Camera-type eye (tissue), 1 donor: ENCODE measurements around the gene F2. TPM values are rescaled to one million over a fixed set of nuclear protein-coding genes. Genes with fewer than 3 reads are reported as not detected.

Experiments used
- total RNA-seq: library from RNA; depleted of rRNA; stranded (reverse); fragments of >200 nt; gene quantifications from one replicate; pipeline ENCODE4 v1.2.3, GENCODE V29; 2014

The F2 gene
- not detected for total RNA-seq

DNA sequence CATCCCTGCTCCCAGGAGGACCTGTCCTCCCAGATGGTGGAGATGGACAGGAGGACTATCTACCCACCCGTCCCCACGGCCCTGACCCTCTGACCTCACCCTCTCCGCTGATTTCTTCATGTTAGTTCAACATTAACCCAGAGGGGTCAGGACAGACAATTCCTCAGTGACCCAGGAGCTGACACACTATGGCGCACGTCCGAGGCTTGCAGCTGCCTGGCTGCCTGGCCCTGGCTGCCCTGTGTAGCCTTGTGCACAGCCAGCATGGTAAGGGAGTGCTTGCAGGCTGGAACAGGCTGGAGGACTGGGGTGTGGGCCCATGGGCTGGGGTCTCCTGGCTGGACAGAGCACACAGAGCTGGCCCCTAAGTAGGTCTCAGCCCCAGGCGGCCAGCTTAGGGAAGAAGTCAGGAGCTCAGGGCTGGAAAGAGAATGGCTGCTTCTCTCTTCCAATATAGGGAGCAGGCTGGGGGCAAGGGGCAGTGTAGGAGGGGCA lies at the start of gene F2:
Gene F2 (plus strand): TSS at position 166 of the 495 bp plus-strand sequence. CDS start 23 bp downstream, at position 189.

GRCh38 chr11:46700241-46701077 lies 18.6 kb upstream of the F2 start, which contains the start of the genes ARHGAP1 and ZNF408:
ARHGAP1 (minus strand) TSS chr11:46700619; CDS start chr11:46696107, 4,512 bp downstream.
ZNF408 (plus strand) TSS chr11:46701031; CDS start chr11:46701048, 17 bp downstream.

Other genes starting within 250 kb of the F2 start
- gene AMBRA1, start 125.2 kb upstream of the F2 start, total RNA-seq = 52.5 TPM
- 4.4 TPM for gene HARBI1, start 102.0 kb upstream of the F2 start, total RNA-seq
- gene ATG13, start 101.7 kb upstream of the F2 start, total RNA-seq = 70.8 TPM
- 32.6 TPM for gene ARHGAP1, start 18.6 kb upstream of the F2 start, total RNA-seq
- gene ZNF408, start 18.2 kb upstream of the F2 start, total RNA-seq = 9.0 TPM
- gene CKAP5, start 127.1 kb downstream of the F2 start, total RNA-seq = 118 TPM
- gene LRP4, start 199.3 kb downstream of the F2 start, total RNA-seq = 31.1 TPM
- 54.5 TPM for gene CSTPP1, start 217.5 kb downstream of the F2 start, total RNA-seq